HEK293T (cell line): ENCODE data around the gene HAGHL.

Source experiments
- CTCF ChIA-PET: fragments of 350-600 bp; formaldehyde crosslinking; extraction: SDS; loops from one replicate; lab custom pipeline; 2021; ENCODE audit warnings: antibody characterized with exemption, inconsistent platforms; lab: Yijun Ruan, JAX
- POLR2A ChIA-PET: fragments of 350-600 bp; formaldehyde crosslinking; extraction: SDS; loops from one replicate; lab custom pipeline; 2020; ENCODE audit warnings: antibody characterized with exemption, inconsistent platforms; lab: Yijun Ruan, JAX
- DNase-seq: peaks from one replicate; pipeline ENCODE4 v3.0.0; 2012; ENCODE audit warnings: mixed read lengths; ENCODE audit errors: extremely low spot score
- ARNT ChIP-seq: fragments of 450-650 bp; IDR thresholded peaks from 2 replicates; pipeline ENCODE4 v1.6.1; 2017; ENCODE audit warnings: mild to moderate bottlenecking
- BHLHE40 ChIP-seq: fragments of 450-650 bp; IDR thresholded peaks from 2 replicates; pipeline ENCODE4 v1.6.1; 2016; ENCODE audit warnings: mild to moderate bottlenecking, moderate library complexity, borderline replicate concordance
- CTBP1 ChIP-seq: fragments of 450-650 bp; IDR thresholded peaks from 2 replicates; pipeline ENCODE4 v1.6.1; 2016; ENCODE audit warnings: borderline replicate concordance
- ELF4 ChIP-seq: fragments of 450-650 bp; IDR thresholded peaks from 2 replicates; pipeline ENCODE4 v1.6.1; 2017; ENCODE audit warnings: antibody characterized with exemption
- FOXA1 ChIP-seq: fragments of 450-650 bp; IDR thresholded peaks from 2 replicates; pipeline ENCODE4 v1.6.1; 2016; ENCODE audit warnings: mild to moderate bottlenecking
- FOXK2 ChIP-seq: fragments of 450-650 bp; IDR thresholded peaks from 2 replicates; pipeline ENCODE4 v1.6.1; 2016; ENCODE audit warnings: mild to moderate bottlenecking
- FOXM1 ChIP-seq: fragments of 450-650 bp; IDR thresholded peaks from 2 replicates; pipeline ENCODE4 v1.6.1; 2017; ENCODE audit warnings: mild to moderate bottlenecking, borderline replicate concordance
- HDGF ChIP-seq: fragments of 450-650 bp; IDR thresholded peaks from 2 replicates; pipeline ENCODE4 v1.6.1; 2017; ENCODE audit warnings: antibody characterized with exemption, borderline replicate concordance
- L3MBTL2 ChIP-seq: fragments of 450-650 bp; conservative IDR thresholded peaks from 2 replicates; pipeline ENCODE4 v1.6.1; 2016; ENCODE audit warnings: mild to moderate bottlenecking
- LEF1 ChIP-seq: fragments of 450-650 bp; IDR thresholded peaks from 2 replicates; pipeline ENCODE4 v1.6.1; 2017; ENCODE audit warnings: mild to moderate bottlenecking, borderline replicate concordance
- NFRKB ChIP-seq: fragments of 450-650 bp; IDR thresholded peaks from 2 replicates; pipeline ENCODE4 v1.6.1; 2016; ENCODE audit warnings: mild to moderate bottlenecking, moderate library complexity
- PKNOX1 ChIP-seq: fragments of 450-650 bp; IDR thresholded peaks from 2 replicates; pipeline ENCODE4 v1.6.1; 2016
- SP1 ChIP-seq: fragments of 450-650 bp; IDR thresholded peaks from 2 replicates; pipeline ENCODE4 v1.6.1; 2017
- SUZ12 ChIP-seq: fragments of 450-650 bp; IDR thresholded peaks from 2 replicates; pipeline ENCODE4 v1.6.1; 2016; ENCODE audit warnings: mild to moderate bottlenecking
- TARDBP ChIP-seq: fragments of 450-650 bp; IDR thresholded peaks from 2 replicates; pipeline ENCODE4 v1.6.1; 2016
- ZNF384 ChIP-seq: fragments of 450-650 bp; IDR thresholded peaks from 2 replicates; pipeline ENCODE4 v1.6.1; 2016

HAGHL gene

GRCh38 chr16:764848-765487 lies 38.1 kb downstream of the HAGHL start:
- TF ChIP-seq FOXK2 (no peak), ZNF384 (no peak), SUZ12 (no peak), HDGF (no peak), LEF1 (no peak), PKNOX1 (no peak), BHLHE40 (no peak), FOXA1 (no peak), TARDBP (no peak), FOXM1 (no peak), NFRKB (no peak), ELF4 (no peak), ARNT (no peak), SP1 (no peak), CTBP1 (no peak), L3MBTL2 (no peak)
- ChIA-PET POLR2A (no interaction called here), CTCF (no interaction called here)
- no peak for DNase-seq

GRCh38 chr16:765488-765865 lies 38.6 kb downstream of the HAGHL start:
- ChIA-PET POLR2A (no interaction called here), CTCF (no interaction called here)
- TF ChIP-seq PKNOX1, result no peak
- TF ChIP-seq ELF4, result no peak
- no peak for TF ChIP-seq ZNF384
- no peak for TF ChIP-seq TARDBP
- TF ChIP-seq FOXK2, result no peak
- TF ChIP-seq LEF1, result no peak
- TF ChIP-seq FOXA1, result no peak
- no peak for TF ChIP-seq FOXM1
- TF ChIP-seq ARNT, result no peak
- TF ChIP-seq SP1, result no peak
- no peak for TF ChIP-seq BHLHE40
- no peak for TF ChIP-seq L3MBTL2
- no peak for TF ChIP-seq NFRKB
- TF ChIP-seq HDGF, result no peak
- no peak for TF ChIP-seq SUZ12
- no peak for TF ChIP-seq CTBP1
- no peak for DNase-seq

- CTCF ChIA-PET, result no interaction called here
- DNase-seq, result no peak
- TF ChIP-seq LEF1, result no peak
- no peak for TF ChIP-seq TARDBP
- no peak for TF ChIP-seq ARNT
- TF ChIP-seq SP1, result no peak
- TF ChIP-seq PKNOX1, result no peak
- no peak for TF ChIP-seq FOXK2
- POLR2A ChIA-PET, result no interaction called here
These were observed 39.3 kb downstream of the HAGHL start for GRCh38 chr16:766008-766819.

GRCh38 chr16:766820-767640 lies 40.1 kb downstream of the HAGHL start:
- CTCF ChIA-PET, result no interaction called here
- POLR2A ChIA-PET, result no interaction called here
- DNase-seq, result no peak

GRCh38 chr16:767743-768235 lies 40.9 kb downstream of the HAGHL start:
- no peak for TF ChIP-seq FOXA1
- TF ChIP-seq ARNT, result no peak
- no peak for TF ChIP-seq LEF1
- TF ChIP-seq L3MBTL2, result no peak
- TF ChIP-seq HDGF, result no peak
- no peak for TF ChIP-seq FOXM1
- TF ChIP-seq NFRKB, result no peak
- TF ChIP-seq ELF4, result no peak
- no peak for TF ChIP-seq PKNOX1
- no peak for DNase-seq
- CTCF ChIA-PET, result no interaction called here
- POLR2A ChIA-PET, result no interaction called here

More at GRCh38 chr16:766820-767640, 40.1 kb downstream of the HAGHL start:
- no peak for TF ChIP-seq LEF1
- no peak for TF ChIP-seq HDGF
- no peak for TF ChIP-seq BHLHE40
- TF ChIP-seq SP1, result no peak
- no peak for TF ChIP-seq FOXA1
